Left renal pelvis (tissue), 4 donors: ENCODE data around the gene TCEANC. TPM values are rescaled to one million over a fixed set of nuclear protein-coding genes. Genes with fewer than 3 reads are reported as not detected.

ENCODE experiments used
- polyA plus RNA-seq, 4 donors: library from polyadenylated mRNA; unstranded; fragments of 120-200 nt; gene quantifications; one replicate each; pipeline ENCODE4 v1.2.1, GENCODE V29; 2013; ENCODE audit not compliant: insufficient read length in 4 of 4

Gene TCEANC
- polyA plus RNA-seq, 4 donors: 5.9 to 6.8 (median 6.4) TPM

Other genes with a start within 250 kb of the TCEANC start
- gene EGFL6, start 83.5 kb upstream of the TCEANC start, polyA plus RNA-seq: 10 to 100 TPM; 19.2 to 66.6 (median 27.6) TPM
- 10 to 100 TPM; 24.9 to 33.9 (median 25.6) TPM for gene RAB9A, start 36.0 kb downstream of the TCEANC start, polyA plus RNA-seq
- gene TRAPPC2, start 81.5 kb downstream of the TCEANC start, polyA plus RNA-seq: 10 to 100 TPM; 14.1 to 19.6 (median 16.6) TPM
- 10 to 100 TPM; 26.1 to 51.4 (median 38.7) TPM for gene OFD1, start 81.6 kb downstream of the TCEANC start, polyA plus RNA-seq
- 10 to 100 TPM; 10.7 to 31.1 (median 21.4) TPM for gene GPM6B, start 164.0 kb downstream of the TCEANC start, polyA plus RNA-seq